GM19043 (cell line): Measurements from ENCODE around the gene OPRD1.
"Not testable (repeated sequence)": the region's sequence is repeated elsewhere in the genome, so short reads cannot be mapped to it uniquely, and the experiment has no call there.

Experiments
- ATAC-seq: cut with Tn5 transposase; IDR thresholded peaks from one replicate; pipeline ENCODE4 v1.9.1; 2021; ENCODE audit warnings: low read depth; ENCODE audit not compliant: unreplicated experiment

Gene OPRD1

DNA sequence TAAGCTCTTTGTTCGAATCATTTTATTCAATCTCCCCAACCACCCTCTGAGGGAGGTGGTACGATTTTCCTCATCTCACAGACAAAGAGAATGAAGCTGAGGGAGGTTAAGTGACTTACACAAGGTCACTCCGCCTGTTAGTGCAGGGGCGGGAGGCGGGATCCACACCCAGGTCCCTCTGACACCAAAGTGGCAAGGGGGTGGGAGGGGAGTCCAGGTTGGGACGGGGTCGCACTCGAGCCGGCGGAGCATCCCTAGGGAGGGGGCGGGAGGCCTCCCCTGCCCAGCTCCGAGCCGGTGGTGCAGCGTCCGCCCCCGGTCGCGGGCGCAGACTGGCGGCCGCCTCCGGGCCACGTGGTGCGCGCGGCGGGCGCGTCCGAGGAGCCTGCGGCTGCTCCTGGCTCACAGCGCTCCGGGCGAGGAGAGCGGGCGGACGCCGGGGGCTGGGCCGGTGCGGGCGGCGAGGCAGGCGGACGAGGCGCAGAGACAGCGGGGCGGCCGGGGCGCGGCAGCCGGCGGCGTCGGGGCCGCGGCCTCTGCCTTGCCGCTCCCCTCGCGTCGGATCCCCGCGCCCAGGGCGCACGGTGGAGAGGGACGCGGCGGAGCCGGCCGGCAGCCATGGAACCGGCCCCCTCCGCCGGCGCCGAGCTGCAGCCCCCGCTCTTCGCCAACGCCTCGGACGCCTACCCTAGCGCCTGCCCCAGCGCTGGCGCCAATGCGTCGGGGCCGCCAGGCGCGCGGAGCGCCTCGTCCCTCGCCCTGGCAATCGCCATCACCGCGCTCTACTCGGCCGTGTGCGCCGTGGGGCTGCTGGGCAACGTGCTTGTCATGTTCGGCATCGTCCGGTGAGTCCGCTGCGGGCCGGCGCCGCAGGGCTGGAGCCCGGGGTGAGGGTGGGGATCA lies at the start of gene OPRD1:
Gene OPRD1 (plus strand): TSS at position 405 of the 903 bp plus-strand sequence. CDS start 214 bp downstream, at position 619.
- ATAC-seq = no peak

DNA sequence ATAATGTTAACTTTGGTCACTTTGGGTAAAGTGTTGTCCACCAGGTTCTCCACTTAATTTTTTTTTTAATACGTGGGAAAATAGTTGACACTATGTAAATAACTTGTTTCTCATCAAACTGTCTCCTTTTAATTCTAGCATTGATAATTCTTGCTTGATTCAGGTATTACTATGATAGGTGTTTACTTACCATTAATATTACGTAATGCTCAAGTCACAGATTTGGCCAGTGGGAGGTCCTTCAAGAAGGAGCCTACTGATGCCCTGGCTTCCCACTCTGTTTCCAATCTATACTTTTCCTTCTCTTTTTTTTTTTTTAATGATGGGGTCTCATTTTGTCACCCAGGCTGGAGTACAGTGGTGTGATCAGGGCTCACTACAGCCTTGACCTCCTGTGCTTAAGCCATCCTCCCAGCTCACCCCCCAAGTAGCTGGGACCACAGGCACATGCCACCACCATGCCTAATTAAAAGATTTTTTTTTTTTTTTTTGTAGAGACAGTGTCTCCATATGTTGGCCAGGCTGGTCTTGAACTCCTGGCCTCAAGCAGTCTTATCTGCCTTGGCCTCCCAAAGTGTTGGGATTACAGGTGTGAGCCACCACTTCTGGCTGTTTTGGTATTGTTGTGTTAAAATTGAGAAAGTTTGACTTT lies 45.3 kb upstream of the OPRD1 start:
- no peak for ATAC-seq

DNA sequence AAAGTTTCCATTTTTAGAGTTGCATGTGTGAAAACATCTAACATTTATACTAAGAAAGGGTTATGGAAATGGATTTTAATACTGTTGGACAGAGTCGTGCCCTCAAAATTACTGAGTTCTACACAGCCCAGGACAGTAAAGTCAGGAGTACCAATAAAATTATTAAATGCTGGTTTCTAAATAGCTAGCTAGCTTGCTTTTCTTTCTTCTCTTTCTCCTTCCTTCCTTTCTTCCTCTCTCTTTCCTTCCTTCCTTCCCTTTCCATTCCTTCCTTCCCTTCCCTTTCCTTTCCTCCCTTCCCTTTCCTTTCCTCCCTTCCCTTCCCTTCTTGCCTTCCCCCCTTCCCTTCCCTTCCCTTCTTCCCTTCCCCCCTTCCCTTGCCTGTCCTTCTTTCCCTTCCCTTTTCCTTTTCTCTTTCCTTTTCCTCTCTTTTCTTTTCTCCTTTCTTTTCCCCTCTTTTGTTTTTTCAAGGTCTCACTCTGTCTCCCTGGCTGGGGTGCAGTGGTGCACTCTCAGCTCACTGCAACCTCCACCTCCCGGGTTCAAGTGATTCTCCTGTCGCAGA lies 41.3 kb upstream of the OPRD1 start:
- ATAC-seq = no peak

DNA sequence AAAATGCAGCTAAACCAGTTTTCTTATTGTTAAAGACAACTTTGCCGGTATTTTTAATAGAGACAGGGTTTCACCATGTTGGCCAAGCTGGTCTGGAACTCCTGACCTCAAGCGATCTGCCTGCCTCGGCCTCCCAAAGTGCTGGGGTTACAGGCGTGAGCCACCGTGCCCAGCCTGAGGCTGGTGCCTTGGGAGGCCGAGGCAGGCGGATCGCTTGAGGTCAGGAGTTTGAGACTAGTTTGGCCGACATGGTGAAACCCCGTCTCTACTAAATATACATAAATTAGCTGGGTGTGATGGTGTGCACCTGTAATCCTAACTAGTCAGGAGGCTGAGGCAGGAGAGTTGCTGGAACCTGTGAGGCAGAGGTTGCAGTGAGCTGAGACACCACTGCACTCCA lies 40.0 kb upstream of the OPRD1 start:
- ATAC-seq = not testable (repeated sequence)

DNA sequence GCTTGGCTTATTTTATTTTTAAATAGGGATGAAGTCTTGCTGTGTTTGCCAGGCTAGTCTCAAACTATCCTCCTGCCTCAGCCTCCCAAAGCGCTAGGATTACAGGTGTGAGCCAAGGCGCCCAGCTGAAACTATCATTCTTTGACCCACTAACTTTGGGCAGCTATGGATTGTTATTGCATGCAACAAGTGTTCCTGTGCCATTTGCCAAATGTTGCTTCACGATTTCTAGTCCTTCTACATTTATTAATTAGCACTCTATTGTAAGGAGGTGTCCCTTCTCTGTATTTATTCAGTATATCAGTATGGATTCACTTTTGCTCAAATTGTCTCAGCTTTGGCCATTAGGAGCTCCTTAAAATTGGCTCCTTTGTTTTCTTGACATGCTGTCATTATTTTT lies 38.9 kb upstream of the OPRD1 start:
- ATAC-seq = no peak

DNA sequence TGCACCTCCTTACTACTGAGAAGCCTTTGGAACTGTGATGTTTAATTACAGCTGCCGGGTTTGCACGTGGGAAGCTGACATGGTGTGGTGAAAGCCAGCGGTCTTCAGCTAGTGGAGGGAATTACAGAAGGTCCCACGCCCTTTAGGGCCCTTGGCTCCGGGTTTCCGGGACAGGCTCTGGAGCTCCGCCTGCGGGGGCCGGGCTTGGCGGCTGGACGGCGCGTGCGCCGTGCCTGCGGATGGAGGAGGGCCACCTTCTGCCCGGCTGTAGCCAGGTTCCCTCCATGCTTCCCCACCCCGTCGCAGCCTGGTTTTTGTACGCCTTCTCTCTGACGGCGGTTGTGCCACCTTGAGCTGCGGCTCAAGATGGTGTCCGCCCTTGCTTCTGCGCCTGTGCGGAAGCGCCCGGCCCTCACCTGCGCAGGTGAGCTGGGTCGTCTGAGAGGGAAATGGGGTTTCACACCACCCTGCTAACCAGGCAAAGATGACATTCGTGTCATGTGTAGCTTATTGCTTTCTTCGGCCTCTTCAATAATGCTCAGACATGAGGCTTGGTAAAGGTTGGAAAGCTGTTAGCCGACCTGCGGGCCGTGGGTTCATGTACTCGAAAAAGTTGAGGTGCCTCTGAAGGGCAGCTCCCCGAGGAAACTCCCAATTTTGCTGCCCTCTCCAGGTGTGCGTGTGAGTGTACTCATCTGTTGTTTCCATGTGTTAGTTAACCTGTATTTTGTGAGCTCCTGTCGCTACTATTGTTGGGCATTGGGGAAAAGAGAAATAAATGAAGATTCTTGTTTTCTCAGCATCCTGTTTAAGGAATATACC lies 36.6 kb upstream of the OPRD1 start:
- no peak for ATAC-seq

DNA sequence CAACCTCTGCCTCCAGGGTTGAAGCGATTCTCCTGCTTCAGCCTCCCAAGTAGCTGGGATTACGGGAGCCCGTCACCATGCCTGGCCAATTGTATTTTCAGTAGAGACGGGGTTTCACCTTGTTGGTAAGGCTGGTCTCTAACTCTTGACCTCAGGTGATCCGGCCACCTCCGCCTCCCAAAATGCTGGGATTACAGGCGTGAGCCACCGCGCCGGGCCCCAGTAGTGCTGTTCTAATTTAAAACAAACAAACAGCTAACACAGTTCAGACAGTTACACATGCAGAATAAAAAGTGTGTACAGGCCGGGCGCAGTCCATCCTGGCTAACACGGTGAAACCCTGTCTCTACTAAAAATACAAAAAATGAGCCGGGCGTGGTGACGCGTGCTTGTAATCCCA lies 35.6 kb upstream of the OPRD1 start:
- no peak for ATAC-seq

DNA sequence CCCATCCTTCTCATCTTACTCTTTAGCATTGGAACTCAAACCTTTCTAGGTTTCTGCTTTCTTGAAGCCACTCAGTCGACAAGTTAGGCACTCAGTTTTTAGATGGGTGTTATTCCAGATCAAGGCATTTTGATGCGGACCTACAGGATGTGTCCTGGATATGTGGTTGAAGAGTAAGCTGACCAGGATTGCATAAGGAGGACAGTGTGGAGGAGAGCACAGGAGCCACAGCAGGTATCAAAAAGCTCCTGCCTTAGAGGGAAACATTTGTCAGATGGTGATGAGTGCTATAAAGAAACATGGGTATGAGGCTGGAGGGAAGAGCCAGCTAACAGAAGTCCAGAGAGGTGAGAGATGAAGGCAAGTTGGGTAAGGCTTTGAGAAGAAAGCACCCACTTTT lies 33.9 kb upstream of the OPRD1 start:
- no peak for ATAC-seq

DNA sequence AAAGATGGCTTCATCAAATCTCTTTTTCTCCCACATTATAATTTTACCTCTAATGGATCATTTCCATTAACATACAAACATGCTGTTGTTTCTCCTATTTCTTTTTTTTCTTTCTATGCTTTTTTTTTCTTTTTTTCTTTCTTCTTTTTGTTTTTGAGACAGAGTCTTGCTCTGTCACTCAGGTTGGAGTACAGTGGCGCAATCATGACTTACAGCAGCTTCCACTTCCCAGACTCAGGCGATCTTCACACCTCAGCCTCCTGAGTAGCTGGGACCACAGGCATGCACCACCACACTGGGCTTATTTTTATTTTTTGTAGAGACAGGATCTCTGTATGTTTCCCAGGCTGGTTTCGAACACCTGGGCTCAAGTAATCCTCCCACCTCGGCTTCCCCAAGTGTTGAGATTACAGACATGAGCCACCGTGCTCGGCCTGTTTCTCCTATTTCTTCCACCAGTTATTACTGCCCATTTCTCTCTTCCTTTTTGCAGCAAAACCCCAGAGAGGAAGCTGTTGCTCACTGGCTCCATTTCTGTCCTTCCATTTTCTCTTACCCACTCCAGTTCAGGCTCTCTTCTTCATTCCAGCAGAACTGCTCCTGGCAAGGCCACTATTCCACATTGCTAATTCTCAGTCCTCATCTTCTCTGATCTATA lies 32.1 kb upstream of the OPRD1 start:
- ATAC-seq = no peak

DNA sequence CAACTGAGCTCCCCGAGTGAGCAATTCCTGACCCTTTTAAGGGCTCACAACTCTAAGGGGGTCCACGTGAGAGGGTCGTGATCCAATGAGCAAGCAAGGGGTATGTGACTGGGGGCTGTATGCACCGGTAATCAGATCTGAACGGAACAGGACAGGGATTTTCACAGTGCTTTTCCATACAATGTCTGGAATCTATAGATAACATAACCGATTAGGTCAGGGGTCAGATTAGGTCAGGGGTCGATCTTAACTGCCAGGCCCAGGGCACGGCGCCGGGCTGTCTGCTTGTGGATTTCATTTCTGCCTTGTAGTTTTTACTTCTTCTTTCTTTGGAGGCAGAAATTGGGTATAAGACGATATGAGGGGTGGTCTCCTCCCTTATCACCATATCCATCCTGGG lies 30.7 kb upstream of the OPRD1 start:
- ATAC-seq = no peak

DNA sequence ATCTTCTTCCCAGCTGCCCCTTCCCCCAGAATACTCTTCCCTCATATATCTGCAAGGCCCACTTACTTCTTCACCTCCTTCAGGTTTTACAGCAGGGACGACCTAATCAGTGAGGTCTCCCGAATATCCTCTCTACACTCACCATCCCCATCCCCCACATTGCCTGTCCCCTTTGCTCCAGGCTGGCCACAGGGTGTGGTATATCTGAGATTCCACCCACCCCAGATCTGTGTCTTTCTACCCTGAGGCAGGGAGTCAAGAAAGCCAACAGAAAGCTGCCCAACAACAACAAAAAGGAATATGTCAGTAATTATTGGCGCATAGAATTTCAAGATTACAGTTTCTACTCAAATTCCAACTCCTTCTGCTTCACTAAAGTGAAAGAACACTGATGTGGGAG lies 30.0 kb upstream of the OPRD1 start:
- ATAC-seq = no peak

DNA sequence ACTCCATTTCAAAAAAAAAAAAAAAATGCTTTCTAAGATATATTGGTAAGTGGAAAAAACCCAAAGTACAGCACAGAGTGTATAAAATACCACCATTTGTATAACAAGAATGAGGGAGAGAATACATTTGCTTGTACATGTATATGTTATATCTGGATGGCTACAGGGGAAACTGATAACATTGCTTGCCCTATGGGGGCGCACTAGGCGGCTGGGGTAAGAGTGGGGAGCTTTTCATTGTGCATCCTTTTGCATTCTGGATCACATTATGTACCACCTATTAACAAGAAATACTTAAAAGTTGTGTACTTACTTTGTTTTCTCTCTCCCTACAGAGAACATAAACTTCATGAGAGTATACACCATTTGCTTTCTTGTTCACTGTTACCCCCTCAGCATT lies 28.6 kb upstream of the OPRD1 start:
- no peak for ATAC-seq

DNA sequence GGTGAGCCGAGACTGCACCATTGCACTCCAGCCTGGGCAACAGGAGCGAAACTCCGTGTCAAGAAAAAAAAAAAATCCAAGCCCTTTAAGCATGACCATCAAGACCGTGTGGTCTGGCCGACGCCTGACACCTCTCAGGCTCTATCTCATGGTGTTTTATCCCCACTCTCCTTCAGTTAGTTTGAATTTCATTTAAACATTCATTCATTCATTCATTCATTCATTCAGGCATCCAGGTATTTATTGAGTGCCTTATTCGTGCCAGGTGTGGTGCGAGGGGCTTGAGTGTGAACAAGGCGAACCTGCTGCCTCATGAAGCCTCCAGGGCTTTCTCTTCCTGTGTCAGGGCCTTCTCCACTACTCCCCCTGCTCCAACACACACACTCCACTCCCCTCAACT lies 22.6 kb upstream of the OPRD1 start:
- no peak for ATAC-seq

DNA sequence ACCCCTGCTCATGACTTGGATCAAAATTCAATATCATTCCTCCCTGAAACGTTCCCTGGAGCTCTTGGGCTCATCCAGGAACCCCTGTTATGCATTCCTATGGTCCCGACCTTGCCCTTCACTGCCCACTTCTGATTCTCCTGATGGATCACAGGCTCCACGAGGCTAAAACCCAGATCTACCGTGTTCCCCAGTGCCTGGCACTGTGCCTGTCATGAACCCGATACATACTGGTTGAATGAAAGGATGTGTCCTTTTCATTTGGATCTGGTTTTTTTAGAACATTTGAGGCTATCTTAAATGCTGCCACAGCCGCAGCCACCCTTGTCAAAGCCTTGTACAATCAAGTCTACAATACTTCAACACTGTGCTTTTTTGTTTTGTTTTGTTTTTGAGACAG lies 22.2 kb upstream of the OPRD1 start:
- ATAC-seq = no peak

DNA sequence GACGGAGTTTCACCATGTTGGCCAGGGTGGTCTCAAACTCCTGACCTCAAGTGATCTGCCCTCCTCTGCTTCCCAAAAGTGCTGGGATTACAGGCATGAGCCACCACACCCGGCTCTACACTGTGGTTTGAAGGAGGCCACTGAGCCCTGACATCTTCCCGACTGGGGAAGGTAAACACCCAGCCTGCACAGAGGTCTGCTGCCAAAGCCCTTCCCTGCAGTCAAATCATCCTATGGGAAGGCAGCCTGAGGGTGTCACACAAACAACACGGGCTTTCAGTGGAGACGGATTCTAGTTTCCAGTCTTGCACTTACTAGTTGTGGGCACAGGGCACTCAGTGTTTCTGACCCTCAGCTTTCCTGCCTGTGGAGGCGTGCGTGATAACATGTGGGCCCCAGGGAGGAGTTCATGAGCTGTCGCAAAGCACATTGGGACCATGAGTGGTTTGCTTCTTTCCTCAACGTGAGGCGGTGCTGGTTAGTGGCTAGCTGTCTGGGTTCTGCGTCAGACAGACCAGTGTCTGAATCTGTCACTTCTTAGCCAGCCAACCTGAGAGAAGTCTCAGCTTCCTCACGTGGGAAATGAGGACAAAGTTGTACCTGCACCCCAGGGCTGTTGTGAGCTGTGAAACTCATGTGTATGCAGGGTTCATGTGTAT lies 21.5 kb upstream of the OPRD1 start:
- ATAC-seq = no peak

DNA sequence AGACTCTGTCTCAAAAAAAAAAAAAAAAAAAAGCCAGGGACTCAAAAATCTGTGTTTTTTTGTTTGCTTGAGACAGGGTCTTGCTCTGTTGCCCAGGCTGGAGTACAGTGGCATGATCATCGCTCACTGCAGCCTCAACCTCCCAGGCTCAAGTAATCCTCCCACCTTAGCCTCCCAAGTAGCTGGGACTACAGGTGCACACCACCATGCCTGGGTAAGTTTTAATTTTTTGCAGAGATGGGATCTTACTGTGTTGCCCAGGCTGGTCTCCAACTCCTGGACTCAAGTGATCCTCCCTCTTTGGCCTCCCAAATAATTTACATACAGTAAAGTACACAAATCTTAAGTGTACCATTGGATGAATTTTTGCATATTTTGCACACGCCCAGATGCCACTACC lies 20.0 kb upstream of the OPRD1 start:
- ATAC-seq = not testable (repeated sequence)

DNA sequence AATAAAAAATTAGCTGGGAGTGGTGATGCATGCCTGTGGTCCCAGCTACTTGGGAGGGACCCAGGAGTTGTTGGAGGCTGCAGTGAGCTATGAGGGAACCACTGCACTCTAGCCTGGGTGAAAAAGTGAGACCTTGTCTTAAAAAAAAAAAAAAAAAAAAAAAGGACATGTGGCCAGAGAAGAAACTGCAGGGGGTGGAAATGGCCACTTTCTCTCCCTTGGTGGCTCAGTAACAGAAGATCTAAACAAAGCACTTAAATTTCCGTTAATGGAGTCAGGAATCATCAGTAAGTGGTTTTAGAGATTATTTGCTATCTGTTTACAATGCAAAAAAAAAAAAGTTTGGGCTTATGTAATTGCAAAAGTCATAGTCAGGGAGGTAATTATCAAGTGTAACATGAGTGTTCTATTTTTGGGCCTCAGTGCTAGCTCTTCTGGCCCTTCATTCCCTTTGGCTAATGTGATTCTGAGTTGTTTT lies 19.3 kb upstream of the OPRD1 start:
- ATAC-seq = no peak

DNA sequence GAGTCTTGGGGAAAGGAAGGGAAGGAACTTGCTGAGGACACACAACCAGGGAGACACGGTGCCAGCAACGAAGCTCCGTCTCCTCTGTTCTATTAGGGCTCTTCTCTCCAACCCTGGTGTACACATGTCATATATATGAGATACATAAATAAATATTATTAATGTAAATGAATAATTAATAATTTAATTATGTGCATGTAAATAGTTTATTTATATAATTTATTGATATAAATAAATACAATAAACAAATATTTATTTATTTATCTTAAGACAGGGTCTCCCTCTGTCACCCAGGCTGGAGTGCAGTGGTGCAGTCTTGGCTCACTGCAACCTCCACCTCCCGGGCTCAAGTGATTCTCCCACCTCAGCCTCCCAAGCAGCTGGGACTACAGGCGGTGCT lies 17.4 kb upstream of the OPRD1 start:
- ATAC-seq = not testable (repeated sequence)

DNA sequence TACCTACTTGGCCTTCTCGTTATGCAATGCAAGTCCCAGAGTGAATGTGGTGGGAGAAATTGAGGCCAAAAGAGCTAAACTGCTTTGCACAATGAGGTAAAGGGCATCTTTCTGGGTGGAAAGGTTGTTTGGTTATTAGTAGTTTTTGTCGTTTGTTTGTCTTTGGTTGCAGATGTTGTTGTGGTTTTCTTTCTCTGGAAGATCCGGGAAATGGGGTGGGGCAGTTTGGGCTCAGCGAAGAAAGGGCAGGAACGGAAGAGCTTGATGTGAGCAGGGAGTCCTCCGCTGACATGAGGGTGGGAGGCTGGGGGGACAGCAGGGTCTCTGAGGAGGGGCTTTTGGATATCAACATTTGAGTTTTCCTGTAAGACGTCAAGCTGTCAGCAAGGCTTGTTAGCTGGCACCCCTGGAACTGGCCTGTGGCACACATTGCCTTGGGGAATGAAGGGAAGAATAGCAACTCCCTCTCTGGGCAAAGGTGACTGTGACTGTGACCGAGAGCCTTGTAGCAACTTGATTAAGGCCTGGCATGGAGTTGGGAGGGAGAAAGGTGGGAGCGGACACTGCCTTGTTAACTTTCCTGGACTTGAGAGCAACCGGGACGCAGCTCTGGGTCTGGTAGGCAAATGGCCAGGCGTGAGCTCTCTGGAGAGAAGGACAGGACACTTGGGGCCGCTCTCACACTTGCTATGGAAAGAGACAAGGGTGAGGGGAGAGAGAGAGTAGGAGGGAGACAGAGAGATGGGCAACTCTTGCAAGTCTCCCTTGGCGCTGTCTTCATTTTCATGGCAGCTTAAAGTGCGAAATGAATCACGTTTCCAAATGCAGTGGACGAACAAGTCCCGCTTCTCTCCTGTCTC lies 15.4 kb upstream of the OPRD1 start:
- no peak for ATAC-seq
